Peyer's patch (tissue), 4 donors: Measurements from ENCODE around the gene VTN. TPM values are rescaled to one million over a fixed set of nuclear protein-coding genes. Genes with fewer than 3 reads are reported as not detected.

Experiments
- DNase-seq, 3 donors: peaks; one replicate each; pipeline ENCODE4 v3.0.0-alpha.2; 2017 to 2019
- H3K27ac ChIP-seq, 4 donors: fragments of 200-600 bp; sonication (generic); one replicate each; pipeline ENCODE4 v1.5.1; 2016 to 2019
- H3K27me3 ChIP-seq, 2 donors: fragments of 200-600 bp; sonication (generic); one replicate each; pipeline ENCODE4 v1.5.1; 2019
- H3K36me3 ChIP-seq, 3 donors: fragments of 200-600 bp; sonication (generic); one replicate each; pipeline ENCODE4 v1.5.1; 2016 to 2019
- H3K4me1 ChIP-seq, 4 donors: fragments of 200-600 bp; sonication (generic); one replicate each; pipeline ENCODE4 v1.5.1; 2016 to 2019
- H3K4me3 ChIP-seq, 4 donors: fragments of 200-600 bp; sonication (generic); 1 replicate in 3 of 4; 2 replicates in 1 of 4; pipeline ENCODE4 v1.5.1; 2016 to 2019; ENCODE audit warnings: mild to moderate bottlenecking in 1 of 4
- H3K9me3 ChIP-seq, 4 donors: fragments of 200-600 bp; sonication (generic); one replicate each; pipeline ENCODE4 v1.5.1; 2016 to 2019; ENCODE audit warnings: mild to moderate bottlenecking in 1 of 4
- POLR2A ChIP-seq, 2 donors: fragments of 450-650 bp; IDR thresholded peaks; one replicate each; pipeline ENCODE4 v1.5.1; 2017; ENCODE audit warnings: antibody characterized with exemption in 2 of 2, mild to moderate bottlenecking in 2 of 2, moderate library complexity in 2 of 2
- total RNA-seq, 4 donors: library from RNA; depleted of rRNA; stranded (reverse); fragments of >200 nt; gene quantifications; one replicate each; pipeline ENCODE4 v1.1.0, GENCODE V29; 2016
- TF ChIP-seq, protein P1 (sequence below), 6 experiments: fragments of 450-650 bp in 4 of 6; fragments of 200-600 bp in 2 of 6; sonication (generic) in 1 of 6; IDR thresholded peaks; one replicate each; pipeline ENCODE4 v1.5.1; 2017 to 2019; ENCODE audit warnings: antibody characterized with exemption in 6 of 6, mild to moderate bottlenecking in 3 of 6, moderate library complexity in 1 of 6

The VTN gene
- total RNA-seq, 4 donors from 2014 or later, result 0.57 TPM; not detected in 3

DNA sequence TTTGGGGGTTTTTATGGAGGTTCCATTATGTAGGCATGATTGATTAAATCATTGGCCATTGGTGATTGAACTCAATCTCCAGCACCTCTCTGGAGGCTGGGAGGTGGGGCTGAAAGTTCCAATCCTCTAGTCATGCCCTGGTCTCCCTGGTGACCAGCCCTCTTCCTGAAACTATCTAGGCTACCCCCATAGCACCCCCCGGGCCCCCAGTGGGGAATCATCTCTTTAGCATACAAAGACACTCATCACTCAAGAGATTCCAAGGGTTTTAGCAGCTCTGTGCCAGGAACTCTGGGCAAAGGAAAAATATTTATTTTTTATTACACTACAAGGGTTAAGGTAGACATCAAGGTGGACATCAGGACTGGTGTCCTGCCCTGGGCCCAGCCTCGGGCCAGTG, 25.3 kb upstream of the VTN start:
- Histone ChIP-seq H3K27me3 (no peaks in the 10 kb centered on the region), H3K4me3 (no peak overlapping the region), H3K36me3 (peaks cover 0 to 49% (median 2%) of the 10 kb centered on the region in 3 donors), H3K4me1 (no peaks in the 10 kb centered on the region), H3K27ac (no peak overlapping the region), H3K9me3 (no peaks in the 10 kb centered on the region)
- TF ChIP-seq, protein P1, sequence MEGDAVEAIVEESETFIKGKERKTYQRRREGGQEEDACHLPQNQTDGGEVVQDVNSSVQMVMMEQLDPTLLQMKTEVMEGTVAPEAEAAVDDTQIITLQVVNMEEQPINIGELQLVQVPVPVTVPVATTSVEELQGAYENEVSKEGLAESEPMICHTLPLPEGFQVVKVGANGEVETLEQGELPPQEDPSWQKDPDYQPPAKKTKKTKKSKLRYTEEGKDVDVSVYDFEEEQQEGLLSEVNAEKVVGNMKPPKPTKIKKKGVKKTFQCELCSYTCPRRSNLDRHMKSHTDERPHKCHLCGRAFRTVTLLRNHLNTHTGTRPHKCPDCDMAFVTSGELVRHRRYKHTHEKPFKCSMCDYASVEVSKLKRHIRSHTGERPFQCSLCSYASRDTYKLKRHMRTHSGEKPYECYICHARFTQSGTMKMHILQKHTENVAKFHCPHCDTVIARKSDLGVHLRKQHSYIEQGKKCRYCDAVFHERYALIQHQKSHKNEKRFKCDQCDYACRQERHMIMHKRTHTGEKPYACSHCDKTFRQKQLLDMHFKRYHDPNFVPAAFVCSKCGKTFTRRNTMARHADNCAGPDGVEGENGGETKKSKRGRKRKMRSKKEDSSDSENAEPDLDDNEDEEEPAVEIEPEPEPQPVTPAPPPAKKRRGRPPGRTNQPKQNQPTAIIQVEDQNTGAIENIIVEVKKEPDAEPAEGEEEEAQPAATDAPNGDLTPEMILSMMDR (IDR thresholded peaks at IDR 0.05), result no peak
- TF ChIP-seq POLR2A (IDR thresholded peaks at IDR 0.05), result no peak
- DNase-seq, result no peak

DNA sequence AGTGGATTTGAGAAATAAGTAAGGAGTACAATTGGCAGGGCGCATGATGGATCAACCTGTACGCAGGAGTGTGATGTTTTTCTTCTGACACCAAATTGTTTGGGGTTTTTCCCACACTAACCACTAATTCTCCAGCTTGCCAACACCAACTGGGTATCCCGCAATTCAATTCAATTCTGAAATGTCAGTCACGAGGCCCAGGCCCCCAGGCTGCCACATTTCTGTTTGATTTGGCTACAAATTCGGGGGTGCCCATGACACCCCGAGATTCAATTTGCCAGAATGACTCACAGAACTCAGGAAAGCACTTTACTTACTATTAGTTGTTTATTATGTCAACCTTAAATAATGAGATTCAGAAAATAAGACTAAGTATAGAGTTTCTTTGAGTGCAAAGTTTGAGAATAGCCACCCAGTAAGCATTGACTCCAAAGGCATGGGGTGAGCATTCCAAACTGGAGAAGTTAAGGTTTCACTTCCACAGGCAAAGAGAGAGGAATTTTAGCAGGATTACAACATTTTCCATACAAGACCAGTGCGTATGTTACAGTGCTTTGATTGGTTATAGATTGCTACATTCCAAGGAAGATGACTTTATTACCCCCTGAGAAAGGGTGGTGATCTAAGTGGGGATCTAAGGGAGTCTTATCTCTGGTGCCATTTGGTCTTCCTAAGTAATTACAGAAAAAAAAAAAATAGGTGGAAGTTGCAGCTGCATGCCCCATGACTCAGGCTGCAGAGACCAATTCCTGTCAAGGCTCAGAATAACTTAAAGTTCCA, 24.4 kb upstream of the VTN start:
- Histone ChIP-seq H3K27ac (no peak overlapping the region), H3K4me1 (no peaks in the 10 kb centered on the region), H3K9me3 (no peaks in the 10 kb centered on the region), H3K4me3 (no peak overlapping the region), H3K36me3 (peaks cover 0 to 58% (median 2%) of the 10 kb centered on the region in 3 donors), H3K27me3 (no peaks in the 10 kb centered on the region)
- no peak for DNase-seq
- no peak for TF ChIP-seq POLR2A (IDR thresholded peaks at IDR 0.05)
- TF ChIP-seq, protein P1 (IDR thresholded peaks at IDR 0.05), result no peak

DNA sequence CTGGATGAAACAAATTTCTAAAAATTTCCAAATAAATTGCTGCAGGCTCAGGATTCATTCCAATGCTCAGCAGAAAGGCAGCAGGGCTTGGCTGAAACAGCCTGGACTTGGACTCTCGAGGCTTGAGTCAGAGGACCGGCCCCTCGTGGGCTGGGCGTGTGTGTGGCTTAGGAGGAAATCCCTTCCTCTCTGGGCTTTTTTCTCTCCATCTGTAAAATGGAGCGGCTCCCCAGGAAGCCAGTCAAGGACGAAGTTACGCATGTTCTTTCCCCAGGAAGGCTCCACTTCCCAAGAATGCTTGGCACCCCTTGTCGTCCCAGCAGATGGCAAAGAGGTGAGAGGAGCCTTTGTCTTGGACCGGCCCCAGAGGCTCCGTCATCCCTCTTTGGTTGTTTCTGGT, 22.4 kb upstream of the VTN start:
- no peaks in the 10 kb centered on the region for H3K4me1 ChIP-seq
- no peak for TF ChIP-seq POLR2A (IDR thresholded peaks at IDR 0.05)
- TF ChIP-seq, protein P1 (IDR thresholded peaks at IDR 0.05), result no peak

DNA sequence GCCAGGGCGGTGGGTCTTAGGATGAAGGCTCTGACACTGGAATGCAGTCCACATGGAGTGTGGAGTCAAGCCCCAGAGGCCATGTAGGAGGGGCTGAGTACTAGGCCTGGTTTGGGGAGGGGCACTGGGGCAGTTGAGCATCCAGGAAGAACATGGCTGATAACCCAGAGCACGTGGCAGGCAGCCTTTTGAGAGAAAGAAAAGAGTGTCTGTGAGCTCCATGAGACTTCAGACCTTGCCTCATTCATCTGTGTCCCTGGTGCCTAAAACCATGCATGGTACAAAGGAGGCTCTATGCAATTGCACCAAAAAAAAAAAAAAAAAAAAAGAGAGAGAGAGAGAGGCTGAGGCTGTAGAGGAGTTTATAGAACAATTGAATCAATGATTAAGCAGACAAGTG, 21.3 kb upstream of the VTN start:
- no peaks in the 10 kb centered on the region for H3K9me3 ChIP-seq
- no peak overlapping the region for H3K27ac ChIP-seq
- peaks cover 0 to 75% (median 2%) of the 10 kb centered on the region in 3 donors for H3K36me3 ChIP-seq
- no peaks in the 10 kb centered on the region for H3K4me1 ChIP-seq
- no peak for DNase-seq
- no peak overlapping the region for H3K4me3 ChIP-seq
- TF ChIP-seq, protein P1 (IDR thresholded peaks at IDR 0.05), result no peak
- TF ChIP-seq POLR2A (IDR thresholded peaks at IDR 0.05), result no peak
- no peaks in the 10 kb centered on the region for H3K27me3 ChIP-seq

More for the DNA sequence above, 22.4 kb upstream of the VTN start:
- H3K9me3 ChIP-seq, result no peaks in the 10 kb centered on the region
- no peak overlapping the region for H3K27ac ChIP-seq
- peaks cover 0 to 75% (median 2%) of the 10 kb centered on the region in 3 donors for H3K36me3 ChIP-seq
- H3K4me3 ChIP-seq, result no peak overlapping the region
- H3K27me3 ChIP-seq, result no peaks in the 10 kb centered on the region
- no peak for DNase-seq

DNA sequence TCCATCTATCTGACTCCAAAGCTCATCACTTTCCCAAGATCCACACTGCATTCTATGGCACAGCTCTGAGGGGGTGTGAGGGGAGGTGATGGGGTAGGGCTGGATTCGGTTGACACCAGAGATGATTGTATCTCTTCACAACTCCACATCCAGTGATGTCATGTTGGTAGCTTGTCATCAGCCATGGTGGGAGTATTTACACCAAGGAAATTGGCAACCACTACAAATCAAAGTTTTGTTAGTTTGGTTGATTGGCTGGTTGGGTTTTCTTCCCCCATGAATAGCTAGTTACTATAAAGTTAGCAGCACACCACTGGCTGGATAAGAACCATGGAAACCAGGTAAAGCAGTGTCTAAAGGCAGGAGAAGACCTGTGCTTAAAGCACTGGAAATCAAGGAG, 20.9 kb upstream of the VTN start:
- no peak for TF ChIP-seq POLR2A (IDR thresholded peaks at IDR 0.05)
- TF ChIP-seq, protein P1 (IDR thresholded peaks at IDR 0.05), result no peak
- H3K4me3 ChIP-seq, result no peak overlapping the region
- no peaks in the 10 kb centered on the region for H3K9me3 ChIP-seq
- H3K36me3 ChIP-seq, result peaks cover 0 to 72% (median 2%) of the 10 kb centered on the region in 3 donors
- H3K4me1 ChIP-seq, result no peaks in the 10 kb centered on the region
- no peaks in the 10 kb centered on the region for H3K27me3 ChIP-seq
- H3K27ac ChIP-seq, result no peak overlapping the region
- DNase-seq, result no peak
